Endothelial cell of umbilical vein (primary cell): ENCODE results near the gene SLC6A18. TPM values are rescaled to one million over a fixed set of nuclear protein-coding genes. Genes with fewer than 3 reads are reported as not detected.
"Not testable (repeated sequence)": the region's sequence is repeated elsewhere in the genome, so short reads cannot be mapped to it uniquely, and the experiment has no call there.

Experiments
- BruUV-seq: library from RNA; stranded (reverse); fragments of 400-500 nt; replicated peaks from 2 replicates; lab custom pipeline; 2021; lab: Mats Ljungman, UMichigan
- CTCF ChIA-PET: fragments of 300-600, 350-600 bp; sonication (Branson Sonifier 250); formaldehyde crosslinking; loops from one replicate; lab custom pipeline; 2021; ENCODE audit warnings: antibody characterized with exemption, inconsistent platforms; lab: Charles Lee
- POLR2A ChIA-PET: fragments of 300-600, 350-600 bp; sonication (Branson Sonifier 250); formaldehyde crosslinking; loops from one replicate; lab custom pipeline; 2021; ENCODE audit warnings: antibody characterized with exemption, inconsistent platforms; lab: Charles Lee
- DNase-seq: peaks from one replicate; pipeline ENCODE4 v3.0.0-alpha.2; 2011; ENCODE audit warnings: low read depth, low spot score
- FAIRE-seq: peaks from 2 replicates; lab custom pipeline; 2011; peaks lifted over from hg19 to GRCh38; lab: Jason Lieb, UNC
- H2AFZ ChIP-seq: 2 replicates; pipeline ENCODE4 v1.6.0; 2012; ENCODE audit warnings: low read depth, low read length, control low read depth, inconsistent platforms
- H3K27ac ChIP-seq: 2 replicates; pipeline ENCODE4 v1.5.1; 2011; ENCODE audit warnings: low read depth, mild to moderate bottlenecking, control low read depth, low read length, moderate library complexity; ENCODE audit not compliant: insufficient read depth
- H3K27me3 ChIP-seq, 2 experiments: 2 replicates each; pipeline versions ENCODE4 v1.6.0 to v1.6.1; 2011; ENCODE audit warnings: low read length in 2 of 2, mixed read lengths in 1 of 2; ENCODE audit not compliant: control insufficient read depth in 2 of 2, insufficient read depth in 2 of 2
- H3K36me3 ChIP-seq, 2 experiments: 2 replicates in 1 of 2; 3 replicates in 1 of 2; pipeline ENCODE4 v1.5.1; 2011; ENCODE audit warnings: low read length in 2 of 2, mild to moderate bottlenecking in 1 of 2, moderate library complexity in 1 of 2; ENCODE audit not compliant: control insufficient read depth in 2 of 2, insufficient read depth in 2 of 2; ENCODE audit errors: extremely low read depth in 1 of 2
- H3K4me1 ChIP-seq: 3 replicates; pipeline ENCODE4 v1.5.1; 2011; ENCODE audit warnings: mild to moderate bottlenecking, low read length; ENCODE audit not compliant: control insufficient read depth, insufficient read depth; ENCODE audit errors: extremely low read depth
- H3K4me2 ChIP-seq: 2 replicates; pipeline ENCODE4 v1.6.1; 2011; ENCODE audit warnings: low read length, control low read depth, mixed read lengths; ENCODE audit not compliant: insufficient read depth
- H3K4me3 ChIP-seq, 3 experiments: fragments of 200-600 bp in 1 of 3; sonication (generic), shearing (Covaris generic) in 1 of 3; replicated peaks in 1 of 3; 2 replicates each; pipeline ENCODE4 v1.5.1; 2011 to 2016; ENCODE audit warnings: control low read depth in 3 of 3, low read length in 3 of 3, mild to moderate bottlenecking in 2 of 3, inconsistent platforms in 1 of 3, low read depth in 1 of 3, moderate library complexity in 1 of 3; ENCODE audit not compliant: insufficient read depth in 1 of 3
- H3K79me2 ChIP-seq: 2 replicates; pipeline ENCODE4 v1.6.0; 2012; ENCODE audit warnings: low read length, inconsistent platforms; ENCODE audit not compliant: control insufficient read depth, insufficient read depth
- H3K9ac ChIP-seq: replicated peaks from 2 replicates; pipeline ENCODE3; 2011; ENCODE audit warnings: low read length, control low read depth; ENCODE audit not compliant: insufficient read depth; ENCODE audit errors: extremely low read depth
- H3K9me1 ChIP-seq: replicated peaks from 3 replicates; pipeline ENCODE4 v1.6.0; 2011; ENCODE audit warnings: mild to moderate bottlenecking, low read length; ENCODE audit not compliant: control insufficient read depth, insufficient read depth; ENCODE audit errors: extremely low read depth
- H3K9me3 ChIP-seq: replicated peaks from 2 replicates; pipeline ENCODE4 v1.5.1; 2012; ENCODE audit warnings: low read length, inconsistent platforms; ENCODE audit not compliant: control insufficient read depth, insufficient read depth
- H4K20me1 ChIP-seq: replicated peaks from 2 replicates; pipeline ENCODE3; 2011; ENCODE audit warnings: mild to moderate bottlenecking, low read length; ENCODE audit not compliant: control insufficient read depth, insufficient read depth; ENCODE audit errors: extremely low read depth
- EZH2 ChIP-seq: IDR thresholded peaks from 2 replicates; pipeline ENCODE4 v1.6.1; 2012; ENCODE audit warnings: borderline replicate concordance, low read depth, mild to moderate bottlenecking, moderate library complexity, low read length, inconsistent platforms; ENCODE audit not compliant: severe bottlenecking
- FOS ChIP-seq: IDR thresholded peaks from 2 replicates; pipeline ENCODE4 v1.6.1; 2011; ENCODE audit warnings: mild to moderate bottlenecking, low read length, moderate library complexity, borderline replicate concordance; ENCODE audit not compliant: insufficient read depth
- GATA2 ChIP-seq: IDR thresholded peaks from 2 replicates; pipeline ENCODE4 v1.7.0; 2011; ENCODE audit warnings: low read depth, mild to moderate bottlenecking, moderate library complexity, mixed read lengths, low read length; ENCODE audit not compliant: insufficient read length, insufficient read depth
- JUN ChIP-seq: IDR thresholded peaks from 2 replicates; pipeline ENCODE4 v1.6.1; 2011; ENCODE audit warnings: borderline replicate concordance, low read depth; ENCODE audit not compliant: insufficient read length, insufficient read depth
- MYC ChIP-seq: IDR thresholded peaks from one replicate; pipeline ENCODE4 v1.6.1; 2011; ENCODE audit warnings: mild to moderate bottlenecking, low read depth, low read length
- POLR2A ChIP-seq: IDR thresholded peaks from 2 replicates; pipeline ENCODE4 v1.6.1; 2012; ENCODE audit warnings: low read depth, mild to moderate bottlenecking, control low read depth, low read length
- POLR2AphosphoS5 ChIP-seq: IDR thresholded peaks from 2 replicates; pipeline ENCODE4 v1.6.1; 2012; ENCODE audit warnings: low read depth, mild to moderate bottlenecking, control low read depth, low read length, moderate library complexity; ENCODE audit not compliant: insufficient read depth
- dilution Hi-C: fragments of 300-500 bp; cut with MboI; formaldehyde crosslinking; loops from one replicate; pipeline ENCODE4 v1.15.0; 2019; ENCODE audit warnings: low sequenced_read_pairs; ENCODE audit not compliant: extremely low pct_ligation_motif_present
- intact Hi-C: fragments of 100-400 bp; cut with micrococcal nuclease; formaldehyde crosslinking; loops from one replicate; pipeline ENCODE4 v1.10.0; 2022
- polyA plus RNA-seq, 4 experiments: library from polyadenylated mRNA; depleted of rRNA in 3 of 4; stranded (reverse) in 3 of 4; unstranded in 1 of 4; fragments of >200 nt; gene quantifications; 2 replicates each; pipeline versions ENCODE4 v1.2.1 to v1.2.3, GENCODE V29; 2011 to 2012; ENCODE audit warnings: missing spikeins in 1 of 4
- total RNA-seq: library from RNA; stranded (reverse); gene quantifications from 2 replicates; pipeline ENCODE4 v1.2.3, GENCODE V29; 2021
- TF ChIP-seq, protein P1 (sequence below): IDR thresholded peaks from 2 replicates; pipeline ENCODE4 v1.6.1; 2011; ENCODE audit not compliant: insufficient read depth, insufficient read length
- TF ChIP-seq, protein P2 (sequence below), 2 donors: IDR thresholded peaks; 1 replicate in 1 of 2; 2 replicates in 1 of 2; pipeline ENCODE4 v1.5.1; 2011; ENCODE audit warnings: low read length in 2 of 2, mild to moderate bottlenecking in 2 of 2, moderate library complexity in 2 of 2, control low read depth in 1 of 2, inconsistent platforms in 1 of 2, low read depth in 1 of 2; ENCODE audit not compliant: insufficient read depth in 1 of 2; ENCODE audit errors: extremely low read depth in 1 of 2

Gene SLC6A18
- total and polyA plus RNA-seq, 2 donors (not counting 3 experiments of a cell fraction or from before 2014, with no cell fraction given) = not detected

DNA sequence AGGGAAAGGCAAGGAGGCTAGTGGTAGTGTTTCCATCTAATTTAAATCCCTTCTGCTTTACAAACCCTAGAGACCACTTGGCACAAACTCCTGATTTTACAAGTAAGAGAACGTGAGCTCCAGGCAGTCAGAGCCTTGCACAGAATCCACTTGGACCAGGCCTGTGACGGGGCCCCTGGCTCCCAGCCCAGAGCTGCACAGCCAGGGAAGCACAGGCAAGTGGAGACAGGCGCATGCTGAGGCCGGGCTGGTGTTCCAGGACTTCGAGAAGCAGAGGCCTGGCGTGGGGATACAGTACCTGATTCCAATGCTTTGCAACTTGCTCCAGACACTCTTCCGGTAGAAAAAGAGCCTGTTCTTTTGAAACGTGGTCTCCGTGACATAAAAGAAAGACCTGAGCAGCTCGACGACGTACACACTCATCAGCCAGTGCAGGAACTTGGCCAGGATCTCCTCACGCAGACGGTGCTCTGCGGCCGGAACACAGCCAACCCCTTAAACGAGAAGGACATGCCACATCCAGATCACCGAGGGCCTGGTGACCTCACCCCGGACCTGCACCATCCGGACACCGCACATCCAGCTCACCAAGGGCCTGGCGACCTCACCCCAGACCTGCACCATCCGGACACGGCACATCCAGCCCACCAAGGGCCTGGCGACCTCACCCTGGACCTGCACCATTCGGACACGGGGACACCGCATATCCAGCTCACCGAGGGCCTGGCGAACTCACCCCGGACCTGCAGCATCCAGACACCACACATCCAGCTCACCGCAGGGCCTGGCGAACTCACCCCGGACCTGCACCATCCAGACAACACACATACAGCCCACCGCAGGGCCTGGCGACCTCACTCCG is 57.2 kb downstream of the SLC6A18 start:
- H3K4me2 ChIP-seq = no peak overlapping the region
- no peak for DNase-seq
- no peaks in the 10 kb centered on the region for H3K9me1 ChIP-seq
- H3K4me3 ChIP-seq = no peak overlapping the region
- no TSS peak for BruUV-seq
- ChIA-PET POLR2A (no interaction called here), CTCF (no interaction called here)
- H4K20me1 ChIP-seq = no peaks in the 10 kb centered on the region
- no peaks in the 10 kb centered on the region for H3K27me3 ChIP-seq
- H3K9me3 ChIP-seq = no peaks in the 10 kb centered on the region
- no peaks in the 10 kb centered on the region for H3K36me3 ChIP-seq
- no peak overlapping the region for H3K9ac ChIP-seq
- dilution Hi-C loops = no loop called here
- no peaks in the 10 kb centered on the region for H3K79me2 ChIP-seq
- no peak for FAIRE-seq
- intact Hi-C loops = no loop called here
- no peak overlapping the region for H3K27ac ChIP-seq
- no peaks in the 10 kb centered on the region for H3K4me1 ChIP-seq
- H2AFZ ChIP-seq = no peak overlapping the region
- TF ChIP-seq FOS (no peak), POLR2A (no peak), POLR2AphosphoS5 (no peak), MYC (no peak), EZH2 (no peak), GATA2 (no peak), JUN (no peak)
- TF ChIP-seq, protein P1, sequence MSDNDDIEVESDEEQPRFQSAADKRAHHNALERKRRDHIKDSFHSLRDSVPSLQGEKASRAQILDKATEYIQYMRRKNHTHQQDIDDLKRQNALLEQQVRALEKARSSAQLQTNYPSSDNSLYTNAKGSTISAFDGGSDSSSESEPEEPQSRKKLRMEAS = no peak
- TF ChIP-seq, protein P2, sequence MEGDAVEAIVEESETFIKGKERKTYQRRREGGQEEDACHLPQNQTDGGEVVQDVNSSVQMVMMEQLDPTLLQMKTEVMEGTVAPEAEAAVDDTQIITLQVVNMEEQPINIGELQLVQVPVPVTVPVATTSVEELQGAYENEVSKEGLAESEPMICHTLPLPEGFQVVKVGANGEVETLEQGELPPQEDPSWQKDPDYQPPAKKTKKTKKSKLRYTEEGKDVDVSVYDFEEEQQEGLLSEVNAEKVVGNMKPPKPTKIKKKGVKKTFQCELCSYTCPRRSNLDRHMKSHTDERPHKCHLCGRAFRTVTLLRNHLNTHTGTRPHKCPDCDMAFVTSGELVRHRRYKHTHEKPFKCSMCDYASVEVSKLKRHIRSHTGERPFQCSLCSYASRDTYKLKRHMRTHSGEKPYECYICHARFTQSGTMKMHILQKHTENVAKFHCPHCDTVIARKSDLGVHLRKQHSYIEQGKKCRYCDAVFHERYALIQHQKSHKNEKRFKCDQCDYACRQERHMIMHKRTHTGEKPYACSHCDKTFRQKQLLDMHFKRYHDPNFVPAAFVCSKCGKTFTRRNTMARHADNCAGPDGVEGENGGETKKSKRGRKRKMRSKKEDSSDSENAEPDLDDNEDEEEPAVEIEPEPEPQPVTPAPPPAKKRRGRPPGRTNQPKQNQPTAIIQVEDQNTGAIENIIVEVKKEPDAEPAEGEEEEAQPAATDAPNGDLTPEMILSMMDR (IDR thresholded peaks at IDR 0.05; ENCODE audit: extremely low read depth in 1 of 2, insufficient read depth in 1 of 2, low read depth in 1 of 2, low read length in 2 of 2) = no peak

DNA sequence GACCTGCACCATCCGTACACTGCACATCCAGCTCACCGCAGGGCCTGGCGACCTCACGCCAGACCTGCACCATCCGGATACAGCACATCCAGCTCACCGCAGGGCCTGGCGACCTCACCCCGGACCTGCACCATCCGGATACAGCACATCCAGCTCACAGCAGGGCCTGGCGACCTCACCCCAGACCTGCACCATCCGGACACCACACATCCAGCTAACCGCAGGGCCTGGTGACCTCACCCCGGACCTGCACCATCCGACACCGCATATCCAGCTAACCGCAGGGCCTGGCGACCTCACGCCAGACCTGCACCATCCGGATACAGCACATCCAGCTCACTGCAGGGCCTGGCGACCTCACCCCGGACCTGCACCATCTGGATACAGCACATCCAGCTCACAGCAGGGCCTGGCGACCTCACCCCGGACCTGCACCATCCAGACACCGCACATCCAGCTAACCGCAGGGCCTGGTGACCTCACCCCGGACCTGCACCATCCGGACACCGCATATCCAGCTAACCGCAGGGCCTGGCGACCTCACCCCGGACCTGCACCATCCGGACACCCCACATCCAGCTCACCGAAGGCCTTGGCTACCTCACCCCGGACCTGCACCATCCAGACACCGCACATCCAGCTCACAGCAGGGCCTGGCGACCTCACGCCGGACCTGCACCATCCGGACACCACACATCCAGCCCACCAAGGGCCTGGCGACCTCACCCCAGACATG is 58.0 kb downstream of the SLC6A18 start:
- H3K4me1 ChIP-seq, H3K4me2 ChIP-seq, dilution Hi-C loops, H3K4me3 ChIP-seq, BruUV-seq, H2AFZ ChIP-seq, H4K20me1 ChIP-seq, H3K9ac ChIP-seq, H3K79me2 ChIP-seq, CTCF ChIA-PET, H3K27me3 ChIP-seq, H3K27ac ChIP-seq, intact Hi-C loops, DNase-seq, H3K9me1 ChIP-seq, POLR2A ChIA-PET, H3K36me3 ChIP-seq, FAIRE-seq, H3K9me3 ChIP-seq: not testable (repeated sequence)
